NCI-H748 (cell line): ENCODE measurements around the gene GMNC.
"Not testable (repeated sequence)": the region's sequence is repeated elsewhere in the genome, so short reads cannot be mapped to it uniquely, and the experiment has no call there.

ENCODE experiments used
- DNase-seq: peaks from one replicate; lab custom pipeline; 2025; ENCODE audit not compliant: unreplicated experiment; lab: John Stamatoyannopoulos, UW

GMNC gene, protein sequence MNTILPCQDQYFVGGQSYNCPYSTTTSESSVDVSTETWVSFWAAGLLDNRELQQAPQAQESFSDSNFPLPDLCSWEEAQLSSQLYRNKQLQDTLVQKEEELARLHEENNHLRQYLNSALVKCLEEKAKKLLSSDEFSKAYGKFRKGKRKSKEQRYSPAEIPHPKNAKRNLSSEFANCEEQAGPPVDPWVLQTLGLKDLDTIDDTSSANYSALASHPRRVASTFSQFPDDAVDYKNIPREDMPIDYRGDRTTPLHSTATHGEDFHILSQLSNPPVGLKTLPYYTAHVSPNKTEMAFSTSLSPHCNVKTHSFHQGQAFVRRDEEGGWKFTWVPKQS

DNA sequence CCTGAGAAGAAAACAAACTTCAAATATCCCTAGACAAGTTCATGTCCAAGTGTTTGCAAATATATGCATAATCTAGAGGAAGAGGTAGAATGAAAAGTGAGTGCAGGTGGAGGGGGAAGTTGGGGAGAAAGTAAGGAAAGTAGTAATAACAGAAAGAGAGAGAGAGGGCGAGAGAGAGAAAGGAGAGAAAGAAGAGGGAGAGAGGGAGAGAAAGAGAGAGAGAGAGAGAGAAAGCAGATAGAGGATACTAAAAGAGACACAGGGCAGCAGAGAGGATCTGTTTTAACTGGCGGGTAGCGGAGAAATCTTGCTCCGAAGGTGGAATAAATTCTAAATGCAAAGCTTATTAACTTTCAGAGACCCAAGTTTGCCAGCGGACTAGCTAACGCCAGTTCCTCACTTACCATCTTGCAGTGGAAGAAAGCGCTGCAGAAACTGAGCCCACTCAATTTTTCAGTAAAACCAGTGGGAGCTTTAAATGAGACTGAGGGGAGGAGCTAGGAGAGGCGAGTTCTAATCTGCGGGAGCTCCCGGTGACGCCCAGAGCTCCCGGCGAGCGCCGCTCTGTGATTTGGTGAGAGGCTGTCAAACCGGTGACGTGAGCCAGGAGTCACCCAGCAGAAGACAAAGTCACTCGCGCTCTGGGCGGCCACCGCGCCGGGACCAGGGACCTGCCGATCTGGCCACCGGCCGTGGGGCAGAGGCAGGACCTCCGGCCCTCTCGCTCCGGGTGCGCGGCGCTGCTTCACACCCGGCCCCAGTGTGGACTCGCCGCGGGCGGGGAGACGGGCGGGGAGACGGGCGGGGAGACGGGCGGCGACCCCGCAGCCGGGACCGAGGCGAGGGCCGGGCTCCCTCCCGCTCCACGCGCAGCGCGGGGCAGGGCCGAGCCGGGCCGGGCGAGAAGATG, at the start of gene GMNC:
TSS of gene GMNC (minus strand) at position 486 of the 910 bp plus-strand sequence. CDS start at position 407, 79 bp downstream.
- peak; percentile 63 for DNase-seq

DNA sequence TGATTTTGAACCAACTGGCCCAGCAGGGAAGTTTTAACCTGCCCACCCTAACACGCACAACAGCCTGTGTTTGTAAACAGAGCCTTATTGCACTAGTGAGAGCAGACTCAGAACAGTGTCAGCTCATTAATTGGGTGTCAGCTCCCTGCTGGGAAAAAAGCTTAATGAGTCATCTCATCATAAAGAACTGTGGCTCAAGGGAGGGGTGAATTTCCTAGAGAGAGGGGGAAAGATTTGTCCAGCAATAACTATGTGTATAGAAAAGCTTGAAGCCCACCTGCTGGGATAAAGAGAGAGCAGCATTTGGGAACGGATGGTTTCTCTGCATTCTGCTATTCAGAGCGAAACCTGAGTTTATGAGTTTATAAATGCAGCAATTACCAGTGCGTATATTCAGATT, 48.9 kb upstream of the GMNC start:
- DNase-seq: peak; percentile 95

DNA sequence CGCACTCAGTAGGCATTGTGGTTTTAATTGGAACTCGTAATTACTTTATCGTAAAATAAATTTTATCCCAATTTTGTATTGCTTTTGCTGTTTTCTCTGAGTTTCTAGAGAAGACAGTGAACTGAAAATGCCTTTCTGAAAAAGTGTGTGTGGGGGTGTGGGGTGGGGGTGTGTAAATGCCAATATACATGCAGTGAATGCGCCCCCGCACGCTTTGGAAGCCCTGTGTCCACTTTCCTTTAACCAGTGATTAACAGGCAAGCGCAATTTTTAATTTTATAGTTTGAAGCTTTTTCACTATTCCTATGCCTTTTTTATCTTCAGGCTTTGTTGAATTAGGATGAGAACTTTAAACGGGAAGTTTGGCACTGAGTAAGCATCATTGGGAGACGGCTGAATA, 47.4 kb upstream of the GMNC start:
- DNase-seq: no peak

DNA sequence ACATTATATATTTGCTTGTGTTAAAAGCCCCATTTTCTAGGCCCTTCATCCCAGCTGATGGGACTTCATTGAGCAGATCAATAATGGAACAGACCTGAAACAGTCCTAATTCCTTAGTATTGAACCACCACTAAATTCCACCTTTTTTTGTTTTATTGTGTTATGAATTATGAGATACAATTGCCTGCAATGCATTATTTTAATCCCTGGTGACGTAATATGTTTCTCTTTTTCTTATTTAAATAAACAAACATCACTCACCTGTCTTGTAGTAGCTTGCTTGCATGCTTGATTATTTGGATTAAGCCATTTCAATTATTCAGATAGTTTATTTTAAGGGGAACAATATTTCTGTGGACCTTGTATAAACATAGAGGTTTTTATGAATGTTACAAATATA, 40.7 kb upstream of the GMNC start:
- DNase-seq: no peak

DNA sequence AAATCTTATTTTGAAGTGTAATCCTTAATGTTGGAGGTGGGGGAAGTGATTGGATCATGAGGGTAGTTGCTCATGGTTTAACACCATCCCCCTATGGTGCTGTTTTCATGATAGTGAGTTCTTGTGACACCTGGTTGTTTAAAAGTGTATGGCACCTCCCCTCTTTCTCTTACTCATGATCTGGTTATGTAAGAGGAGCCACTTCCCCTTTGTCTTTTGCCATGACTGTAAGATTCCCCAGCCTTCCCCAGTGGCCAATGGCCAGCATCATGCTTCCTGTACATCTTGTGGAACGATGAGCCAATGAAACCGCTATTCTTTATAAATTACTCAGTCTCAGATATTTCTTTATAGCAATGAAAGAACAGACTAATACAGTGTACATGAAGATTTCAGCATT, 39.8 kb upstream of the GMNC start:
- DNase-seq: no peak

DNA sequence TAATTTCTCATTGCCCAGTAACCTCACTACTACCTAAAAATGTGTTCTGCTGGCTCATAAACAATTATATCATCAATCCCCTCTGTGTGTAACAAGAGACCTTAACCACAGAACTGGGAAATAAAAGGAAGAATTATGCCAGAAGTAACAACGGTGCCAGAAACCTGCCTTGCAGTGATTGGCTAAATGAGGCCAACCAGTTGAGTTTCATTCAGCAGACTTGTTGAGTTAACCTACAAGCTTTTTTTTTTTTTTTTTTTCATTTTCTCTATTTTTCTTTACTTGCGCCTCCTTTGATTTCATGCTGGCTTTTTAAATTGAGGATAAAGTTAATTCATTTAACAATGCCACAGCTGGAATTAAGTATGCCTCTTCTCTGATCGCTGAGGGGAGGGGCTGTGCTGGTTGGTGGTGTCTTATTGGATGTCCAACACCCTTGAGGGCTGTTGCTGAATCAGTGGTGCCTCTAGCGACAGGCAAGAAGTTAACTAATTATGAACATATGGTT, 30.0 kb upstream of the GMNC start:
- DNase-seq: peak; percentile 2

DNA sequence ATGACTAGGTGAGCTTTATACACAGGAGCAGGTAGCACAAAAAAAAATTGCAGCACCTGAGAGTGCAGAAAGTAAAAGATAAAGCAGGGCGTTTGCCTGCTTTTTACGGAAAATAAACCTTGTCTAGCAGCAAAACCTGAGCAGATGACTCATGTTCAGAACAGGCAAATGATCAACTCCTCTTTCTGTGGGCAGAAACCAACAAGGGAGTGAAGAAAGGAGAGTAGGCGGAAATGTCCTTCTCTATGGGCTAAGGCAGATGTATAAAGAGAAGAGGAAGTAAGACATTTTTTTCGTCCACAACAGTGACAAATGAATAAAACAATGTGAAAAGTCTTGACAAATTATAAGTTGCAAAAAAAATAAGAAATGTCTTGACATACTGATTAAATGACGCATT, 24.5 kb upstream of the GMNC start:
- DNase-seq: no peak

DNA sequence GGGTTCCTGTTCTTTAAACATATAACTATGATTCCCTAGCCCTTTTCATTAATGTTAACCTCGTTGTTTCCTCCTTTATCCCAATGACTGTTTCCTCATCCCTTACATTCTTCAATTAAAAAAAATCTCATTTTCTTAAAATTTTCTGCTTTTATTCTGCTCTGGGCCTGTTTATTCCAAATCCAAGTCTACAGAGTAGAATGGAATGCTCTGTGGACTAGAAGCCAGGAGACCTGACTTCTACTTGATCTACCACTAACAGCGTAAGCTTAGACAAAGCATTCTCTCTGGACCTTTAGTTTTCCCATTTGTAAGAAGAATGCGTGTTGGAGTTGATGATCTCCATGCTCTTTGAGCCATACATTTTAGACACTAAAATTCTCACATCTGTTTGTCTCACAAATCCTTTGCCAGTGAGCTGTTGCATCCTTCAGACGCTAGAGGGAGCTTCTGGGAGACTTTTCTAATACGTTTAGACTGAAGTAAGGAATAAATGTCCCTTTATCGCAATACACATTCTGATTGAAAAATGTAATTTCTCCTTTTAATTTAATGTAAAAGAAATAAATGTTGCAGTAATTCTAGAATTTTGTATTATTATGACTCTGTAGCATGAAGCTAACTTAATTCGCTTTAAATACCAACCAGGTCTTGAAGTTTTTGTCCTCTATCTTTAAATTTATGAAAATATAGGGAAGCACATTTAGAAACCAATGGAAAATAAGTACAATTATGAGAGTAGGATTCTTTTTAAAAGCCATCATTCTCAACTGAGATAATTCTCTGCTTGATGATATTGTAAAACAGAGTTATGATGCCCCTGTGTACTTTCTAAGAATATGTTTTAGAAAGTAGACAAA, 21.7 kb upstream of the GMNC start:
- DNase-seq: peak; percentile 61

DNA sequence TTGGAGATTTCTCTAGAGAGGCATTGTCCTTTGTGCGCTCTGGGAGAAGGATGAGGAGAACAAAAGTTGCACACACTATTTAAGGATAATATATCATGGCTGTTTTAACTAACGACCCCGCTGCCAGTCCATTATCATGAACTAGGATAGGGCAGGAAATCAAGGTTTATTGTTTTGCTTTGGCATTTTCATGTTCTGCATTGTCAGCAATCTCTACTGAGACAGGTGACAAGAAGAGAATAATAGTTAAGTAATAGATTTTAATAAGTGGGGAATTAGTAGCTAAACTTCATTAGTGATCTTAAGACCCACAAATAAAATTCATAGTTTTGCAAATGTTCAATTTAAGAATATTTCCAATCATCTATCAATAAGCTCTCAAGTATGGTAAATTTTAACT, 20.6 kb upstream of the GMNC start:
- DNase-seq: no peak

DNA sequence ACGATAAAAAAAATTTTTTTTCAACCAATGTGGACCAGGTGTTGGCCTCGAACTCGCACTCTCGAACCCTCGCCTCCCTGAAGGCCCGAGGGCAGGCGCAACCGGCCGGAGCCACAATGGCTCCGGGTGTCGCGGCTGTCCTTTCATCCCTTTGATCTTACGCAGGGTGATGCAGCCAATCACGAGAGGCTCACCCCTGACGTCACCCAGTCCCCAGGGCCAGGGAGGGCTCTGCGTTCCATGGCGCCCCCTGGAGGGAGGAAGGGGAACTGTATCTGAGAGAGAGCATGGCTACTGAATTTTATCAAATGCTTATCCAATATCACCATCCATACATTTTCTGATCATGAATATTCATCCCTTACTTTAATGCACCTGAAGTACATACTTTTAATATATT, 15.4 kb upstream of the GMNC start:
- no peak for DNase-seq

DNA sequence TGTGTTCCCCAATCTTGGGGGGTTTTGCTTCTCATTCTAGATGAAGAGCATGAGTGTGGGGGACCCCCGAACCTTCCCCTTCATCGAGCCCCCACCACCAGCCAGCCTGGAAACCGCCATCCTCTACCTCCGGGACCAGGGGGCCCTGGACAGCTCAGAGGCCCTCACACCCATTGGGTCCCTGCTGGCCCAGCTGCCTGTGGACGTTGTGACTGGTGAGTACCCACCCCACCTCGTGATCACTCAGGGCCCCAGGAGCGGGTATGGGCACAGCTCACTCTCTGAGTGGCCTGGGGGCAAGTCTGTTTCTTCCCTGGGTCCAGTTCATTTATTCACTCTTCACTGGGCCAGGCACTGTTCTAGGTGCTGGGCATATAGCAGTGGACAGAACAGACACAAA, 13.9 kb upstream of the GMNC start:
- not testable (repeated sequence) for DNase-seq

DNA sequence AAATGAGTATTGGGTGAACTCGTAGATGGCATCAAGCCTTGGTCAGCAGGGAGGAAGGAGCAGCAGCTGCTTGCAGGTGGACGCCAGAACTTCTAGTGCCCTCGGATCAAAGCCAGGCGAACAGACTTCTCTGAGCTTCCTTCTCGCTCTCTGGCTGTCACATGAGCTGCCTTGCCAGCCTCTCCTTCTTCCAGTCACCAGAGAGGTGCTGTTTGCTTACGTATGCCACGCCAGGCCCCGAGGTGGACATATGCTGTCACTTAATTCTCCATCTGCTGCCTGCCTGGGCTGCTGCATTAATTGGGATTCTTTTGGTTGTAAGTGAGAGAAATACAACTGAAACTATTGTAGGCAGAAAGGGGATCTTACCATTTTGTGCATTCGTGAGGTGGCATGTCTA, 12.6 kb upstream of the GMNC start:
- not testable (repeated sequence) for DNase-seq

DNA sequence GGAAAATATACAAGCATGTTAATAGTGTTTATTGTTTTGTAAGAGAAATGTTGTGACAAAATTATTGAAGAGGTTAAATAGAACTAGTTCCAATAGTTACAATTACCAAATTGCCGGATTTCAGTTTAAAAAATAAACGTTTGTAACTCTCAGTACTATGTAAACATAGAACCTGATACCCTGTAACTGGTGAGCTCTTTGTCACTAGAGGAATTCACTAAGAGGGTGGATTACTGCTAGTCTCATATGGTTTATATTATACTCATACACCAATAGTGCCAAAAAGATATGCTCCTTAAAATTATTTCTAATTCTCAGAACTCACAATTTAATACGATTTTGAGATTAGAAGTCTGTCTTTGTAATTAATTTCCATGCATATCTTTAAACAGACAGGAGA, 7.6 kb upstream of the GMNC start:
- DNase-seq: no peak

DNA sequence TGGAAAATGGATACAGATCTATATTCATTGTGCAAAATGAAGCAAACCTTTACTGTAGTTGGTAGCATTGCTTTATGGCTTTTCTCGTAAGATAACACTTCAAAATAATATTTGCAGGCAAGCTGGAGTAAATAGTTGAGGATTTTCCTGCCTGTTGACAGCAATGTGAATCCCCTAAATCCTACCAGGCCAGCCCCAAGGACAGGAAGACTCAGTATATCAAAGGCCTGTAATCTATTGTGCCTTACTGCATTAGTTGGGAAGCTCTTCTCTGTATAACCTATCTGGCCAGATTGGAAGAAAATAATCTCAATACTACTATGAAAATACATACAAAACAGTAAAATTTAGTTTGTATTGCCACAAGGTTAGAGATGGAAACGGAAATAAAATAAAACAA, 4.6 kb upstream of the GMNC start:
- no peak for DNase-seq

DNA sequence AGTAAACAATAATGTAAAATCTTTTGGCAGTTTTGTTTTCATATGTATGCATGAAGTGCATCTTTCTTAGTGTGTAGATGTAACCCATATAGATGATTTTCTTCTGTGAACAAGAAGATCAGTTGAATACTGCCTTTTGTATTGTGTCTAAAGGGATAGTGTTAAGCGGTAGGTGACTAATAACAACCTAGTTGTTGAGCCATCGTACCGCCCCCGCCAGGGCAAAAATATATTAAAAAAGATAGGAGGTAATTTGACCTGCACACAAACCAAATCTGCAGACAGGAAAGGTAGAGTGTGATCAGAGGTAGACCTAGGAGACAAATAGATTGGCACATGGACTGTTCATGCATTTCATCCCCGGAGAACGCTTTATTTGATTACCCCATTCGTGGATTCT, 3.3 kb upstream of the GMNC start:
- DNase-seq: peak; percentile 17

DNA sequence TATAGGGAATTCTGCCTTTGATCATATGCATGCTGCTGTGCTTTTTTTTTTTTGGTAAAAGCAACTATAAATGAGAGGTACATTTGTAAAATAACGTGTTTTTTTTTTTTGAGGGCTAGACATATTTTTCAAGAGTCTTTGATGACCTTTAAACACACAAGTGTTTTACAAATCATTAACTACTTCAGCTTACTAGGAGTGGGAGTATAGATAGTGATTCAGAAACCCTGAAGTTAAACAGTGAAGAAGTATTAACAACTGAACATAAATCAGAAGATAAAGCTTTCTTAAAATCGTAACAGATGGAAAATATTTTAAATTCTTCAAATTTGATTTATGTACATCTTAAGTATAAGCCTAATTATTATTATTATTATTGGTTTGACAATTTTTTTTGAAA, 2.9 kb upstream of the GMNC start:
- DNase-seq: no peak

DNA sequence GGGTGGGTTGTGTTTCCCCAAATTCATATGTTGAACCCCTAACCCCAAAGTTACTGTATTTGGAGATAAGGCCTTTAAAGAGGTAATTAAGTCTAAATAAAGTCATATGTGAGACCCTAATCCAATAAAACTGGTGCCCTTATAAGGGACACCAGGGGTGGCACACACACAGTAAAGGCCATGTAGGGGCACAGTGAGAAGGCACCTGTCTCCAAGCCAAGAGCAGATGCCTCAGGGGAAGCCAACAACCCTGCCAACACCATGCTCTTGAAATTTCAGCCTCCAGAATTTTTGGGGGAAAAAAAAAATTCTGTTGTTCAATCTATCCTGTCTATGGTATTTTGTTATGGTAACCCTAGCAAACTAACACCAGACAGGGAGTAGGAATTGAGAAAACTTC, 1.5 kb upstream of the GMNC start:
- no peak for DNase-seq

DNA sequence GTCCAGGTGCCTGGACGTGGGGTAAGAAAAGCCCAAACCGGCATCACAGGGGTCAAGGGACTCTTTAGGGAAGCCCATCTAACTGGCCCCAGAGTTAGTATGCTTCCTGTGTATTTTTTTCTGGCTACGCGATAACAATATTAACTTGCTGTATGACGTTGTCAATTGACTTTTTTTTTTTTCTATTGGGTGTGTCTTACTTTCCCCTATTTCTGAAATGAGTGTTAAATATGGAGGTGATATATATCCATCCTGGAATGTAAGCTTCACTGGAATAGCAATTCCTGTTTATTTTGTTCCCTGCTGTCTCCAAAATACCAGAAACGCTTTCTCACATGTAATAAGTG, 598 bp upstream of the GMNC start:
- DNase-seq: no peak

DNA sequence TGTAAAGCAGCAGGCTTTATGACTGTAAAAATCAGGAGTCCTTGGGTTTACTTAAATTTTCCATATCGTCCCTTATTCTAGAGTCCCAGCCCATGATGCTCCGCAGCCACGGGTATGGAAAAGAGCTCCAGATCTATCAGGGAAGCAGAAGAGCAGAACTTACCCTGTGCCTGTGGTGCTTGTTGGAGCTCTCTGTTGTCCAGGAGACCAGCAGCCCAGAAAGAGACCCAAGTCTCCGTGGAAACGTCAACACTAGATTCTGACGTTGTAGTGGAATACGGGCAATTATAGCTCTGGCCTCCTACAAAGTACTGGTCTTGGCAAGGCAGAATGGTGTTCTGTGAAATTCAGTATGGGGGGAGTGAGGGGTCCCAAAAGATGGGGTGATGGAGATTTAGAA, 2.0 kb downstream of the GMNC start:
- DNase-seq: peak; percentile 53

DNA sequence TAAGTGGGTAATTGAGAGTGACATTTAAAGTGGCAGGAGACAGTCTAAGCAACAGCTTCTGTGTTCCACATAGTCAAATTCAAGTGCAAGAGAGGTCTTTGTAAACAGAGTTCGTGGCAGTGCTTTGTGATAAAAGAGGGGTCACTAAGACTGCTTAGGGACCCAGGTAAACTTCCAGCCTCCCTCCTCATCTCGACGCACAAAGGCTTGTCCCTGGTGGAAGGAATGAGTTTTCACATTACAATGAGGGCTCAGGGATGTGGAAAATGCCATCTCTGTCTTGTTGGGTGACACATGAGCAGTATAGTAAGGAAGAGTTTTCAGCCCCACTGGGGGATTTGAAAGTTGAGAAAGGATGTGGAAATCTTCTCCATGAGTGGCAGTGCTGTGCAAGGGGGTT, 7.3 kb downstream of the GMNC start:
- no peak for DNase-seq

DNA sequence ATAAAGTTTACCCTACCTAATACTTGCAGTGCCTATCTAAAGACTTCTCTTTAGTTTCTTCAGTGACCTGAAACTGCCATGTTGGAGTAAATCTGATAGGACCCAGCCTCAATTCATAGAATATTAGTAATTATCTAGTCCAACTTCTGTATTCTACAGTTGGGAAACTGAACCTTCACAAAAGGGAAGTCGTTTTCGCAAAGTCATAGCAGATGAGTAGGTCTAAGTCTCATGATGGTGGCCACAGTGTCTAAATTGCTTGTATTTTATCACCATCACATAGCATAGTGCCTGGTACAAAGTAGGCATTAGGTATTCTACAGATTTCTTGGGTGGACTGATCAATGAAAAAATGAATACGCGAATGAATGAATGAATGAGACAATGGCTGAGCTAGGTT, 8.4 kb downstream of the GMNC start:
- no peak for DNase-seq
